Left renal cortex interstitium (tissue), 4 donors: Measurements from ENCODE around the gene RNF186. TPM values are rescaled to one million over a fixed set of nuclear protein-coding genes. Genes with fewer than 3 reads are reported as not detected.
A peak's percentile ranks its signal among the peaks of the same experiment; 100 is the strongest.
"Not testable (repeated sequence)": the region's sequence is repeated elsewhere in the genome, so short reads cannot be mapped to it uniquely, and the experiment has no call there.

Source experiments
- DNase-seq, 4 donors: peaks; one replicate each; pipeline ENCODE4 v3.0.0-alpha.2; 2013; ENCODE audit warnings: low read depth in 4 of 4, low spot score in 2 of 4, missing footprints in 1 of 4
- polyA plus RNA-seq, 4 donors: library from polyadenylated mRNA; unstranded; fragments of 120-200 nt; gene quantifications; one replicate each; pipeline ENCODE4 v1.2.1, GENCODE V29; 2013; ENCODE audit not compliant: insufficient read length in 4 of 4

RNF186 gene
- polyA plus RNA-seq, 4 donors: 0.27 to 0.56 (median 0.44) TPM

GRCh38 chr1:19798486-19799229 is 16.4 kb downstream of the RNF186 start:
- DNase-seq: no peak

GRCh38 chr1:19797827-19798226 is 17.3 kb downstream of the RNF186 start:
- DNase-seq: no peak

- no peak for DNase-seq
Measured at GRCh38 chr1:19794583-19794982, 20.5 kb downstream of the RNF186 start.

- no peak for DNase-seq
Measured at GRCh38 chr1:19793360-19794046, 21.6 kb downstream of the RNF186 start.

- no peak for DNase-seq
Measured at GRCh38 chr1:19792237-19793002, 22.7 kb downstream of the RNF186 start.

- not testable (repeated sequence) for DNase-seq
Measured at GRCh38 chr1:19790061-19790975, 24.8 kb downstream of the RNF186 start.

GRCh38 chr1:19786988-19787423 is 28.1 kb downstream of the RNF186 start:
- peak in 1 of 4 donors; percentile 57 for DNase-seq

- DNase-seq: no peak
Measured at GRCh38 chr1:19785660-19786059, 29.4 kb downstream of the RNF186 start.

- DNase-seq: no peak
Measured at GRCh38 chr1:19780267-19780877, 34.7 kb downstream of the RNF186 start.

GRCh38 chr1:19776933-19777332 is 38.1 kb downstream of the RNF186 start:
- no peak for DNase-seq

GRCh38 chr1:19776287-19776686 is 38.8 kb downstream of the RNF186 start:
- DNase-seq: no peak

- DNase-seq: no peak
Measured at GRCh38 chr1:19775831-19776230, 39.3 kb downstream of the RNF186 start.

- no peak for DNase-seq
Measured at GRCh38 chr1:19775317-19775716, 39.8 kb downstream of the RNF186 start.

GRCh38 chr1:19774180-19774785 is 40.8 kb downstream of the RNF186 start:
- DNase-seq: no peak

- DNase-seq: no peak
Measured at GRCh38 chr1:19773485-19773884, 41.6 kb downstream of the RNF186 start.

GRCh38 chr1:19772053-19772452 is 43.0 kb downstream of the RNF186 start:
- no peak for DNase-seq

GRCh38 chr1:19771350-19771749 is 43.7 kb downstream of the RNF186 start:
- DNase-seq: no peak

- no peak for DNase-seq
Measured at GRCh38 chr1:19770436-19771190, 44.5 kb downstream of the RNF186 start.
